CD4-positive, alpha-beta T cell treated with Interleukin-12 subunit alpha and Interleukin-12 subunit beta, for 1 hour (primary cell): ENCODE data around the gene ADA.
A peak's percentile ranks its signal among the peaks of the same experiment; 100 is the strongest.

ENCODE experiments used
- DNase-seq: peaks from one replicate; pipeline ENCODE4 v3.0.0-alpha.2; 2020

Gene ADA

GRCh38 chr20:44621939-44622338 is 29.6 kb downstream of the ADA start:
- no peak for DNase-seq

DNA sequence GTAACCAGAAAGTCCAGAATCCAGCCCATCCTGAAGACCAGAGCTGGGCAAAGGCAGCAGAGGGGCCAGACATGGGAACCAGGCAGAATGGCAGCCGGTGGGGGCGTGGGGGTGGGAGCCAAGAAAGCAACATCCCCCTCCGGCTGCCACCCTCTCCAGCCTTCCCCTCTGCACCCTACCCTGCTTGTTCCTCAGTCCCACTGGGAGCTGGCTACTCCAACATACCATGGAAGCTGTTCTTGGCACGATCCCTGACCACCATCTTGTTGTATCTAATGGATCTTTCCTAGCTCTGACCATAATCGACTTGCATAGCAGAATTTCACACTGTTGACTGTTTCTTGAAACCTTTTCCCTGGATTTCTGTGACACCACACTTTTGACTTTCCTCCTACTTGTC is 30.2 kb downstream of the ADA start:
- no peak for DNase-seq

GRCh38 chr20:44620030-44620429 is 31.5 kb downstream of the ADA start:
- DNase-seq: no peak

DNA sequence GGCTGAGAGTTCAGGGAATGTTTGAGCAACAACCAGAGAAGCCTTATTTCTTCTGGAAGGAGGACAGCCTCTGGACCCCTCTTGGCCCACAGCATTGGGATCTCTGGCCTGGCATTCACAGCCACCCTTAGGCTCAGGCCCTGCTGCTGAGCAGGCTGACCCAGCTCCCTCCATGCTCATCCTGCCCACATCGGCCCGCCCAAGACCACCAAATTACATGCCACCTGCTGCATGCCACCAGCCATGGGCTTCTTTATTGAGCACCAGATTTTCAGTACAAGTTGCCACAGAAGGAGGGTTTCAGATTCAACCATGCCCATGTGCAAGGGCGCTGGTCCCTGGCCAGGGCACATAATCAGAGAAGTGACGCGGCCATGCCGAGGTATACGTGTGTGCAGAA is 32.2 kb downstream of the ADA start:
- no peak for DNase-seq

GRCh38 chr20:44618318-44618731 is 33.2 kb downstream of the ADA start:
- peak; percentile 42 for DNase-seq

DNA sequence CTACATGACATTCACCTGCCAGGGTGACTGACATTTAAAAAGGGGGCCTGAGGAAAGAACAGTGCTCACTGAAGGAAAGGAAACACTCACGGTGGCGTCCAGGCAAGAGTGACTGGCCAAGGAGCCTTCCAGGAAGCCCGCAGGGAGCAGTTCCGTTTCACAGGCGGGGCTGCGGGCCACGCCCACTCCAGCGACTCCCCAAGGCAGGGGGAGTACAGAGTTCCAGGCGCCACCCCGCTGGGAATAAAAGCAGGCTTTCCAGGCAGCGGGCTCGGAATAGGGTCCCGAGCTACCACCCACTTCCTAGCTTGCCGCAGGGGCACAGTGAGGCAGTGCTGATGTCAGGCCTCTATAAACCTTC is 34.9 kb downstream of the ADA start:
- no peak for DNase-seq

GRCh38 chr20:44615876-44616603 is 35.5 kb downstream of the ADA start:
- no peak for DNase-seq

GRCh38 chr20:44615169-44615791 is 36.2 kb downstream of the ADA start:
- DNase-seq: no peak

GRCh38 chr20:44614525-44614924 is 37.0 kb downstream of the ADA start:
- no peak for DNase-seq

GRCh38 chr20:44613575-44613974 is 37.9 kb downstream of the ADA start:
- DNase-seq: no peak

DNA sequence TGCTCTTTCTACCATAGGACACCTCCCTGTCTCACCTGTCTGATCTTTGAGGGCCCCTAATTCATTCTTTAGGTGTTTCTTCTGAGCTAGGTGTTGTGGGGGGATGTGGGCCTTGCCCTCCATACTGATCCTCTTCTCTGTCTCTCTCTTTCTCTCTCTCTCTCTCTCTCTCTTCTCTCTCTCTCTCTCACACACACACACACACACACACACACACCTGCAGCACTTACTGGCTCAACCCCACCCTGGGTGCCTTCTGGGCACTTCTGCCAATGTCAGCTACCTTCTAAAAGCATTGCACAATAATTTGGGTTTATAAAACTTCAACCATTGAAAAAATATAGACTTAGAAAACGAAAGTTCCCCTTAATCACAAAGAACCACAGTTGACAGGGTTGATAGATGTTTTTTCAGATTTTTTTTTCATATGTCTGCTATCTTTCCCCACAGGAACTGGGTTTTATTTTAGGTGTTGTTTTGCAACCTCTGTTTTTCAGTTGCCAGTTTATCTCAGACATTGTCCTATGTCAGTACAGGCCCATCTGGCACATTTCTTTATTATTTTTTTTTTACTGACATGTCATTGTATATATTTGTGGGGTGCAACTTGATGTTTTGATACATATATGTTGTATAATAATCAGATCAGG is 41.1 kb downstream of the ADA start:
- peak; percentile 45 for DNase-seq

DNA sequence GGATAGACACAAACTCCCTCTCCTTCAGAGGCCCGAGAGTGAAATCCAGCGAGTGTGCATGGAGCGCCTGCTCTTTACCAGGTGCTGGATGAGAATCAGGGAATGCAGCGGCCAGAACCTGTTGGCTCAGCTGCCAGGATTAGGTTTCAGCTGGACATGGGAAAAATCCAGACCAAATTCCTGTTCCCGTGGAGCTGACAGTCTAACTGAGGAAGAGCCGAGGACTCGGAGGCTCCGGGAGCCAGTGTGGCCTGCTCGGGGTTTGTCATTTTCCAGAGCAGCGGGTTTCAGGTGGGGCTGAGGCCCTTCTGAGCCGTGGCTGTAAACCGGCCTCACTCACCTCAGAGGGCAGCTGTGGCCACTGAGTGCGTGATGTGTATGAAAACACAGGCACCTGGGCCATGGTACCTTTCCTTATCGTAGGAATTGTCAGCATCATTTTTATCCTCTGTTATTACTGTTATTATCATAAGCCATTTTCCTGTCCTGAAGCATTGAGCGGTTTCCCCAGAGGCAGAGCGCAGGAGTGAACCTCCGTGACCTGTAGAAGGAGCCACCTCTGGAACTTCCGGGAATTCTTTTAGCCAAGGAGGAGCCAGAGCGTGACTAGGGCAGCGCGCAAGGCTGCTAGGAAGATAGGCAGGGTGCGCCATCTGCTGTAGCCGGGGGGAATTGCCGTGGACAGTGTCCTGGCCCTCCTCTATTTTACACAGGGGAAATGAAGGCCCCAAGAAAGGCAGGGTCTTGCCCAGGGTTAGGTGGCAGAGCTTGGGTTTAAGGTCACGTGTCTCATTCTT is 41.8 kb downstream of the ADA start:
- DNase-seq: peak; percentile 84

GRCh38 chr20:44609006-44609515 is 42.4 kb downstream of the ADA start:
- DNase-seq: no peak

GRCh38 chr20:44606725-44607441 is 44.6 kb downstream of the ADA start:
- no peak for DNase-seq

- DNase-seq: no peak
Measured at GRCh38 chr20:44603327-44603726, 48.2 kb downstream of the ADA start.

DNA sequence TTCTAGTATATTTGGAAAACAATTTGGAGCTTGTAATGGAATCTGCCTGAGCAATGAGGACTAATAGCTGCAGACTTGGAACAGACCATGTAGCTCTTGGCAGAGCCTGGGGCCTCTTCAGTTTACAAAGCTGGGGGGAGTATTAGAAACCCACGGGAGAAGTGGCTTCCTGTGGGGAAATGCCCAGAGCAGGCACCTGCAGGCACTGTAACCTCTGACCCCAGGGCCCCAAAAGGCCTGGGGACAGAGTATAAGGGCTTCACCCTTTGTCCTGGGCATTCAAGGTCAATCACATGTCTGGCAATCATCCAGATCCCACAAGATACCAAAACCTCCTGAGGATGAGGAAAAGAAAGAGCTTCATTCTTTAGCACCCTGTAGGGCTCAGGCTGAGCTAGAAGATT is 49.7 kb downstream of the ADA start:
- DNase-seq: no peak

DNA sequence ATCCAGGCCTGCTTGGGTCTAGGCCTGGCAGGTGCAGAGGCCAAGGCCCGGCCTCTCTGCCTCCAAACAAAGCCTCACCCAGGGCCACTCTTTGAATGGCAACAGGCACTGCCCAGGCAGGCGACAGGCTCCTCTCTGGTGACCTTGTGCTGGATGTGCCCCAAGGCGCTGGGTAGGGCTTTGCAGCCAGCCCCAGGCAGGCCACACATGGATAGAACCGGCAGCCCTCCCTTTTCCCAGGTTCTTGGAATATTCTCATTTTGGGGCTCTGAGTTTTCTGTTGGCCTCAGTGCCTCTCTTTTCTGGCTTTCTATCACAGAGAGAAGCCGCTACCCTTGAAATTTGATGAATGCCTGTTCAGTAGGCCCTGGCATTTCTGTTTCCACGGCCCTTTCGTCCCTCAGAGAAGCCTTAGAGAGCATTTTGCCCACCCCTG is 50.2 kb downstream of the ADA start:
- no peak for DNase-seq

- DNase-seq: no peak
Measured at GRCh38 chr20:44600758-44601201, 50.7 kb downstream of the ADA start.

DNA sequence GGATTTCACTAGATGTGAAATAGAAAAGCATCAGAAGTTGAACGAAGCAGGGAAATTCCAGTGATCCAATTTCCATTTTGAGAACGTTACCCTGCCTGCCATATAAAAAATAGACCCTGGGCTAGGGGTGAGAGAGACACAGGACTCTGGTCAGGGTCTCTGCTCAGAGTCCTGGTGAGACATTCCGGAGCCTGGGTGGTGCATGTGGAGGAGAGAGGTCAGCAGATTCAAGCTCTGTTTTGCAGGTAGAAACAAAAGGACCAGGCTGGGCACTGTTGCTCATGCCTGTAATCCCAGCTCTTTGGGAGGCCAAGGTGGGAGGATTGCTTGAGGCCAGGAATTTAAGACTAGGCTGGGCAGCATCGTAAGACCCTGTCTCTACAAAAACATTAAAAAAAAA is 51.2 kb downstream of the ADA start:
- DNase-seq: no peak

DNA sequence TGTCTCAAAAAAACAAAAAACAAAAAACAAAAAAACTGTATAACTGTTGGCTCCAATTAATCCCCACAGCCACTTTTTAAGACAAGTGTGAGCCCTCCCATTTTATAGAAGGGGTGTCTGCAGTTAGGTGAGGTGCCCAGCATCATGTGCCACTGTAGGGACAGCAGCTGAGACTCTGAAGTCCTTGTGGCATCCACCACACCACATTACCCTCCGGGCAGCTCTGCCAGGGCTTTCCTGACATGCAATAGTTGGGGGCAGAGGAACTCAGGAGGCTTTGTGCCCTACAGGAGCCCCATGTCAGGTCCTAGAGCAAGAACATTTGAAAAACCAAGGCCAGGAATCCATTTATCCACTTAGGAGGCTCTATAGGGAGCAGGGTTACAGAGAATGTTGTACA is 51.8 kb downstream of the ADA start:
- DNase-seq: no peak

DNA sequence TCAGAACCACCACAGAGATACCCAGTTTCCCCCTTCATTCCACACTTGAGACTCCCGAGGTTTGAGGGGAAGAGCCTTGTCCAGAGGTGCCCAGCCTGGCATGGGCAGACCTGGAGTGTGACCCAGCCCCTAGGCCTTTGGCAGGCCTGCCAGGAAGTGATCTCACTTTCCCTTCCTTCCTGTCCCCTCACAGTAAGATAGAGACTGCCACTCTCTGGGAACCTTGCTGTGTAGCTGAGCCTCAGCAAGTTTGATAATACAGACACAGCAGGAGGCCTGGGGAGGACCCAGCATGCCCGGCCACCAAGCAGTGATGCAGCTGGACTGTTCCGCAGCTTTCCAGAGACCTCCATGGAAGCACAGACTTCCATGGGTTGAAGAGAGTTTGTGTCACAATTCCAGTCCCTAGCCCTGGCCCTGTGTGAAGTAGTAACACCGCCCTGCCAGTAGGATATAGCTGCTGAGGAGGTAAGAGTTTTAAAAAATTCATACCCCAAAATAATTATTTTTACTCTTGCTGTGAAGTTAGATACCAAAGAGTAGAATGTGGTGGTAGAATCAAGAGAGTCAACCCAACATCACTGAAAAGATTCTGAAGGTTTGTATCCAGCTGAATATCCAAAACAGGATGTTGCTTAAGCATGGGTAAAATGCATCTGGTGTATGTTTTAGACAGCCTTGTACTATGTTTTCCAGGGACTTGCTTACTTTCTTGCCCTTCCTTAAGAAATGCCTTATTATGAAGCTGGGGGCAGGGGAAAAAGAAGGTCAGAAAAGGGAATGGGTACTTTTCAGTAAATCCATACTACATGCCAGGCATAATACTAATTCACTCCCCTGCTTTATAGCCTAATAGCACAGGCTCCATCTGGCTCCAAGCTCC is 52.8 kb downstream of the ADA start:
- DNase-seq: no peak
